Umbilical cord (tissue), 2 donors: ENCODE measurements around the gene IGFBP5. TPM values are rescaled to one million over a fixed set of nuclear protein-coding genes. Genes with fewer than 3 reads are reported as not detected.

Experiments
- DNase-seq: peaks from one replicate; pipeline ENCODE4 v3.0.0-alpha.2; 2015; ENCODE audit warnings: low spot score
- total RNA-seq: library from RNA; depleted of rRNA; stranded (reverse); fragments of >200 nt; gene quantifications from one replicate; pipeline ENCODE4 v1.2.3, GENCODE V29; 2014; ENCODE audit warnings: low replicate concordance; ENCODE audit not compliant: insufficient read depth

IGFBP5 gene
- total RNA-seq, 1 donor from 2014 or later, result 152 TPM

- DNase-seq, result peak; percentile 77
Observed at GRCh38 chr2:216665717-216666116, 29.6 kb downstream of the IGFBP5 start.

DNA sequence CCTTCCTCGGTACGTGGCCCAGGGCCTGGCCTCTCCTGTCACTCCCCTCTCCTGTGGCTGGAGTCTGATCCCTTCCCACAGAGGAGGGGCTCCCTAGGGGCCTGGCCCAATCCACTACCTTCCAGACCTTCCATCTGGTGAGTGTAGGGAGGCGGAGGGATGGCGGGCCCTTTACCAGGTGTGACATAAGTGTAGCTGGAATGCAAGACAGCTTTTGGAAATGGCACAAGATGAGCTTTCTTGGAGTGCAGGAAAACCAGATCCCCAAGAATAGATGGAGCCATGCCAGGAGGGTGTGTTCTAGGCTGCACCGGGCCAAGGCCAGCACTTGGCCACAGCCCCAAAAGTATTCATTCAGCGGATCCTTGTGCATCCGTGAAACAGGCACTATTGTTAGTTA, 30.1 kb downstream of the IGFBP5 start:
- DNase-seq, result peak; percentile 76

DNA sequence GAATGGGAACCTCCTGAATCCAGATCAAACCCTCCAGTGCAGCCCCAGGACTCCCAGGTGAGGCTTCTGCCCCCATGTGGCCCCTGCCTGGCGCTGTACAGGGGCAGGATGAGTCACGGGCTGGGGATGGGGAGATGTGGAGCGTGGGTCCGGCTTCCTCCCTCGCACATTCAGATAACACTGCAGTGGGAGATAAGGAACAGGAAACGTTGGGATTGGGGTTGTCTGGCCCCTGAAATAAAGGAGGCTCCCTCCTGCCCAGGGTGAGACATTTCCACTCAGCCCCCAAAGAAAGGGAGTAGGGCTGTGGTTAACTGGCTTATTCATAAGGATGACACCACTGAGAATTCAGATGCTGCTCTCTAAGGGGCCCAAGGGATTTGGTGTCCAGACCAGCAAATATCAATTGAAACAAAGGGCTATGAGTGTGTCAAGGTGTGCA, 30.7 kb downstream of the IGFBP5 start:
- no peak for DNase-seq

- DNase-seq, result no peak
Observed at GRCh38 chr2:216663846-216664245, 31.5 kb downstream of the IGFBP5 start.

GRCh38 chr2:216663106-216663505, 32.2 kb downstream of the IGFBP5 start:
- no peak for DNase-seq

DNA sequence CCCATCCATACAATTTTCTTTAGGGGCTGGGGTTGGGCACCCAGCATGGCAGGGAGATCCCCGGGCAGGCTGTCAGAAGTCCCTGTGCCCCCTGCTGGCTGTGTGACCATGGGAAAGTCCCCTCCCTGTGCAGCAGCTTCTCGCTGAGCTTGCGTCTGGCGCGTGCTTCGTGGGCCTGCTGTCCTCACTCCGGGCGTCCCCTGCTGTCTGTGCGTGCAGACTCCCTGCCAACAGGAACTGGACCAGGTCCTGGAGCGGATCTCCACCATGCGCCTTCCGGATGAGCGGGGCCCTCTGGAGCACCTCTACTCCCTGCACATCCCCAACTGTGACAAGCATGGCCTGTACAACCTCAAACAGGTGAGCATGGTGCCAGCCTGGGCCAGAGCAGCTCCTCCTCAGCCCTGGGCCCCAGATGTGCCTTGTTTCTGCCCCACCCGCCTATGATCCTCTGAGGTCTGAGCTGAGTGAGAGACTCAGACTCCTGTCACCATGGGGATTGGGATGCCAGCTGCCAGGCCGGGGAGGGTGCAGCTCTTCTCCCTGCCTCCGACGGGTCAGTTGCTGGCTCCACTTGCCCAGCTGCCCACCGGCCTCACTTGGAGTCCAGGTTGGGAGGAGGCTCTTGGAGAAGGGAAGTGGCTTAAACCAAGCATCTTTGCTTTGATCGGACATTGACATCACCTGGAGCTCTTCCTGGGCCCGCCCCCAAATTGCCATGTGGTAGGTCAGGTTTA, 33.5 kb downstream of the IGFBP5 start:
- DNase-seq, result no peak

DNA sequence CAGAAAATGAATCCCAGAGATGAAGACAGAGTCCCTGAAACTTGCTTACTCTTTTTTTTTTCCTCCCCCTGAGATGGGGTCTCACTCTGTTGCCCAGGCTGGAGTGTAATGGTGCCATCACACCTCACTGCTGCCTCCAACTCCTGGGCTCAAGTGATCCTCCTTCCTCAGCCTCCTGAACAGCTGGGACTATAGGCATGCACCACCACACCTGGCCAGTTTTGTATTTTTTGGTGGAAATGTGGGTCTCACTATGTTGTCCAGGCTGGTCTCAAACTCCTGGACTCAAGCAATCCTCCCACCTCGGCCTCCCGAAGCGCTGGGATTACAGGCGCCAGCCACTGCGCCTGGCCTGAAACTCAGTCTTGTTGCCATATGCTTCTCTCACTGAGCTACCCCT, 34.3 kb downstream of the IGFBP5 start:
- no peak for DNase-seq

DNA sequence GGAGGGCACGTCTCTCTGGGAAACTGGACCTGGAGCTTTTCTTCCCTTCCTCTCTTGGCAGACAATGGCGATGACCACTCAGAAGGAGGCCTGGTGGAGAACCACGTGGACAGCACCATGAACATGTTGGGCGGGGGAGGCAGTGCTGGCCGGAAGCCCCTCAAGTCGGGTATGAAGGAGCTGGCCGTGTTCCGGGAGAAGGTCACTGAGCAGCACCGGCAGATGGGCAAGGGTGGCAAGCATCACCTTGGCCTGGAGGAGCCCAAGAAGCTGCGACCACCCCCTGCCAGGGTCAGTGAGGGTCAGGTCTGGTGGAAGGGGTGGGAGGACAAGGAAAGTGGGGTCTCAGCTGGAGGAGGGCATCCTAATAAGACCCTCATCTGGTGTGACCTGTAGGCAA, 34.9 kb downstream of the IGFBP5 start:
- DNase-seq, result no peak

GRCh38 chr2:216659276-216659675, 36.1 kb downstream of the IGFBP5 start:
- DNase-seq, result peak; percentile 80

- DNase-seq, result no peak
Observed at GRCh38 chr2:216658757-216659156, 36.6 kb downstream of the IGFBP5 start.

DNA sequence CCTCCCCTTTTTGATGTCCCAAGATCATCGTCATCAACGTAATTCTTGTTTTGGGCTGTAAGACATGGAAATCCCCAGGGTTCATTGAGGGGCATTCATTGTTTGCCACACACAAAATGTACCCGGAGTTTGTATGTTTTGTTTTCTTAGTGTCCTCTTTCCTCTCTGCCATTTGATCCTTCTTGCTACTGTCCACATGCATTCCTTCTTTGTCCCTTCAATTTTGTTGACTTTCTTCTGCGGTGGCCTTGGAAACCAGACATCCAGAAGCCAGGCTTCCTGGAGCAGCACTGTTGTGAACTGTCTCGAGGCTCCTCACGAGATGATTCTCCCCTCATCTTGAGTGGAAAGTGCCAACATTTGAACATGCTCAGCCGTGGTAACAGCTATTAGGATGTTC, 37.4 kb downstream of the IGFBP5 start:
- no peak for DNase-seq

- DNase-seq, result no peak
Observed at GRCh38 chr2:216657086-216657855, 38.1 kb downstream of the IGFBP5 start.

DNA sequence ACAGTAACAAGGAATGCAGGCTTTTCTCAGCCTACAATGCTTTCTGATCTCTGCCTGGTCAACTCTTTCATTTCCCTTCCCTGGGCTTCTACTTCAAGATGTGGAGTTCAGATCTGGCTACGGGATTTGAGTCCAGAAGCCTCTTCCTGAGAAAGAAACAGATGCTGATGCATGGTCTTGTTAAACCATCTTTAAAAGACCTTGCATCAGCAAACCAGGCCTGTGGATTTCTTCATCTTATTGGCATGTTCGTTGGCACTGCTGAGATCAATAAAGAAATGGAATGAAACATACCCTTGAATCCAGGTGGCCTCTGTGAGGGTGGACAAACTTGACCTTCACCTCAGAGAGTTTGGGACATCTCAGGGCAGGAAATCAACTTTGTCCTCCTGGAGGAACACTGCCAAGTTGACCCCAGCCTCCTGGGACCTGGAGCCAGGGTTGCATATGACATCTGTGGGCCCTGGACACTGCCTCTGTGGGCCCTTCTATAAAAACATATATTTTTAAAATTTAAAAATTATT, 40.8 kb downstream of the IGFBP5 start:
- DNase-seq, result no peak

- peak; percentile 51 for DNase-seq
Observed at GRCh38 chr2:216653931-216654365, 41.4 kb downstream of the IGFBP5 start.

- no peak for DNase-seq
Observed at GRCh38 chr2:216653093-216653799, 42.1 kb downstream of the IGFBP5 start.

DNA sequence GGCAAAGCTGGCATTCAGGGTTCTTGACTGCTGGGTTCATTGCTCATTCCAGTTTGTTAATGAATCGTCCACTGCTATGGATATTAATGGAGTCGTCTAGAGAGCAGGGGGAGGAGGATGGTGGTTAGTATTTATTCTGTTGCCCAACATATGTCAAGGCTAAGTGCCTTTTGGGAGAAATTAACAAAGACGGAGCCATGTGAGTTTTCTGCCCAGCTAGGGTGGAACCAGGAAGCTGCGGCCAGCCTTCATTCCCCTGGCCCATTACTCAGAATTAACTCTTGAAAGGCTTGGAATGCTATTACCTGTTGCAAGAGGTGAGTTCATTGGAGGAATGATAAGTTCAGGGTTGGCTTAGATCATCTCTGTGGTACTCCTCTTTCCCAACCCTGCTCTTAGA, 42.8 kb downstream of the IGFBP5 start:
- no peak for DNase-seq

DNA sequence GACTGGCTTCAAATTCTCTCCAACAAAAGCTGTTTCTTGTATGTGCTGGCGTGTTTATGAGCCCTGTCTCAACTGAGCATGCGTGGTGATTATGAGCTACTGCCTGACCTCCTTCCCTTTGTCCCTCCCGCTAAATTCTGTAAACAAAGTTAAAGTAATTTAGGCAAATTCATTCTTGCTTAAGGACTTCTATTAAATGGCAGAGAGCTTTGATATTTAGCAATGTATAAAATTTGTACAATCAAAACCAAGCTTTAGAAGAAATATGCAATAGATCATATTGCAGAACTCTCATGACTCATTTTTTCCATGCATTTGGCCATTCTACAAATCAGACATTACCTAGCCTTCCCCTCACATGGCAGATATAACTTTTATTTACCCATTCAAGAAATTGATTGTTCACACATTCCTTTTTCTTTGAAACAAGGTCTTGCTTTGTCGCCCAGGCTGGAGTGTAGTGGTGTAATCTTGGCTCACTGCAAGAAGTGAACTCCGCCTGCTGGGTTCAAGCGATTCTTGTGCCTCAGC, 43.9 kb downstream of the IGFBP5 start:
- DNase-seq, result no peak

GRCh38 chr2:216650626-216651257, 44.6 kb downstream of the IGFBP5 start:
- no peak for DNase-seq

DNA sequence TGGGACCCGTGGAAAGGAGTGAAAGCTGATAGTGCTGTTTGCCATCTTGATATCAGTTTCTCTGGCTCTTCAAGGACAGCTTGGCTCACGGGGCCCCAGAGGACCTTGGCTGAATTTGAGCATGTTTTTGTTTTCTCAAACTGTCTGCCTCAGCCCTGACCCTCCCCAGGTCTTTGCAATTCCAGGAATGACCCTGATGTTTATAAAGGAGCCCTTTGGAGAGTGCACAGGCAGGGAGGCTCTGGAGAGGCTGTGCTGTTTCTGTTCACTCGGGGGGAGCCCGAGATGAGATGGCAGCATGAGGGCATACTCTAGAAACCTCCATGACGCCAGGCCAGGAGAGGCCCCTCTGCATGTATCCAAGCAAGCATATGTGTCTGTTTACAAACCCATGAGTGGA, 45.8 kb downstream of the IGFBP5 start:
- DNase-seq, result no peak

DNA sequence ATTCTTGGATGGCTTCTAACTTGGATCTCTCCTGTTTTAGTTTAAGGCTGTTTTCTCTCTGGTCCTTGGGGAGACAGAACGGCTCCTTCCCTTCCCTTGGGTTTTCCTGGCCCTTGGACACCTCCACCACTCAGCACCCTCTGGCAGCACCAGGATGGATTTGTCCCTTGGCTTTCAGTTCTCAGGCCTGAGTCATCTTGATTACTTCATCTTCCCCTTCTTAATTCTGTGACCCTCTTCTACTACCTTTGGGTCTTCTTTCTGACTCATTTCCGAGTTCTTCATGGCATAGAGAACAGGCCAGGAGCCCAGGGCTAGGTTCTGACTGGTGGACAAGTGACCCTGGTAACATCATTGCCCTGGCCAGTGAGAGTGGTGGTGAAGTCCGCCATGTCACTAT, 47.2 kb downstream of the IGFBP5 start:
- DNase-seq, result no peak

- DNase-seq, result no peak
Observed at GRCh38 chr2:216646116-216646515, 49.2 kb downstream of the IGFBP5 start.

GRCh38 chr2:216645636-216645950, 49.8 kb downstream of the IGFBP5 start:
- DNase-seq, result no peak
